ENCODE data around the gene PDCD2.

DNA sequence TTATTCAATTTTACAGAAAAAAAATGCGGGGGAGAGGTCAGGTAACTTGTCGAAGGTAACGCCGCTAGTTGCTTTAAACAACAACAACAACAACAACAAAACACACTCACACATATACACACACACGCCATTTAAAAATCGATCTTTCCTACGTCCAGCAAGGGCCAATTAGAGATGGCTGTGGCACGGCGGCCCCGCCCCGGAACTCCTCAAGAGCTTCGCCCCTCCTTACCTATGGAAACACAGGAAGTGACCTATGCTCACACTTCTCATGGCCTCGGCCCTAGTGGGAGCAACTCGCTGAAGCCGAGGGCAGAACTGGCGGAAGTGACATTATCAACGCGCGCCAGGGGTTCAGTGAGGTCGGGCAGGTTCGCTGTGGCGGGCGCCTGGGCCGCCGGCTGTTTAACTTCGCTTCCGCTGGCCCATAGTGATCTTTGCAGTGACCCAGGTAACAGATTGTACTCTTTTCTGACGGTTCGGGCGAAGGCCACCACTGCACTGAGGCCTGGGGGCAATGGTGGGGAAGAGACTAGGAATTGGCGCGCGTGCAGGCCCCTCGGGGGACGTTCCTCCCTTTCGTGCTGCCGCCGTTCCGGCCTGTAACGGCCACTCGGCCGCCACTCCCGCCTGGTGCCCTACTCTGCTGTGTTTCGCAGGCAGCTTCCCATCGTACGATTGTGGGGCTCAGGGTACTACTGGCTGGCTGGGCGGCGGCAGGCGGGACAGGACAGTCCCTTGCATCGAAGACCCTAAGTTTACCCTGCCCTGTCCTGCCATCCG, 30.2 kb downstream of the PDCD2 start, which contains the start of gene TBP:
- peak; percentile 38 for TF ChIP-seq YY1 (IDR thresholded peaks at IDR 0.05; ENCODE audit: insufficient read depth, insufficient read length)
- TF ChIP-seq SUZ12 (IDR thresholded peaks at IDR 0.05; ENCODE audit: extremely low read depth, insufficient read depth, insufficient read length) = no peak
